GM10266 (cell line): Measurements from ENCODE around the gene TRPC4.

Source experiments
- DNase-seq: peaks from one replicate; pipeline ENCODE4 v3.0.0; 2012; ENCODE audit errors: extremely low spot score
- TF ChIP-seq, protein P1 (sequence below): IDR thresholded peaks from 2 replicates; pipeline ENCODE4 v1.5.1; 2012; ENCODE audit warnings: mild to moderate bottlenecking, low read depth; ENCODE audit not compliant: control insufficient read depth, insufficient read depth; ENCODE audit errors: missing control alignments

Gene TRPC4

GRCh38 chr13:37736045-37736444 is 133.5 kb downstream of the TRPC4 start:
- TF ChIP-seq, protein P1, sequence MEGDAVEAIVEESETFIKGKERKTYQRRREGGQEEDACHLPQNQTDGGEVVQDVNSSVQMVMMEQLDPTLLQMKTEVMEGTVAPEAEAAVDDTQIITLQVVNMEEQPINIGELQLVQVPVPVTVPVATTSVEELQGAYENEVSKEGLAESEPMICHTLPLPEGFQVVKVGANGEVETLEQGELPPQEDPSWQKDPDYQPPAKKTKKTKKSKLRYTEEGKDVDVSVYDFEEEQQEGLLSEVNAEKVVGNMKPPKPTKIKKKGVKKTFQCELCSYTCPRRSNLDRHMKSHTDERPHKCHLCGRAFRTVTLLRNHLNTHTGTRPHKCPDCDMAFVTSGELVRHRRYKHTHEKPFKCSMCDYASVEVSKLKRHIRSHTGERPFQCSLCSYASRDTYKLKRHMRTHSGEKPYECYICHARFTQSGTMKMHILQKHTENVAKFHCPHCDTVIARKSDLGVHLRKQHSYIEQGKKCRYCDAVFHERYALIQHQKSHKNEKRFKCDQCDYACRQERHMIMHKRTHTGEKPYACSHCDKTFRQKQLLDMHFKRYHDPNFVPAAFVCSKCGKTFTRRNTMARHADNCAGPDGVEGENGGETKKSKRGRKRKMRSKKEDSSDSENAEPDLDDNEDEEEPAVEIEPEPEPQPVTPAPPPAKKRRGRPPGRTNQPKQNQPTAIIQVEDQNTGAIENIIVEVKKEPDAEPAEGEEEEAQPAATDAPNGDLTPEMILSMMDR: no peak
- no peak for DNase-seq

DNA sequence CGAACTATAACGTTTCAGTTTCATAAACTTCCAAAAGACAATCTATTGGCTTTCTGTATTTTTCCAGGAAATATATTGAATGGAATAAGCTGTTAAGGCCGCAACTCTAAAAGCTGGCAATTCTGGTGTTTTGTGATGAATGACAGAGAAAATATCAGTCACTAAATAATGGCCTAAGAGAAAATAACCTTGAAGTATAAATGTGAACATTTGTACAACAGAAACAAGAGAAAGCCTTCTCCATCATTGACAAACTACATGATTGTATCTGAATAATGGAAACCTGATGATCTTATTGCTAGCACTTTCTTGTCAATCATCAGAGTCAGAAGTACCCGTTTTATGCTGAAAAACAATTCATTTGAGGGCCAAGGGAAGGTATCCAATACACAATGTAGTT is 134.3 kb downstream of the TRPC4 start:
- DNase-seq: no peak
- TF ChIP-seq, protein P1: no peak

DNA sequence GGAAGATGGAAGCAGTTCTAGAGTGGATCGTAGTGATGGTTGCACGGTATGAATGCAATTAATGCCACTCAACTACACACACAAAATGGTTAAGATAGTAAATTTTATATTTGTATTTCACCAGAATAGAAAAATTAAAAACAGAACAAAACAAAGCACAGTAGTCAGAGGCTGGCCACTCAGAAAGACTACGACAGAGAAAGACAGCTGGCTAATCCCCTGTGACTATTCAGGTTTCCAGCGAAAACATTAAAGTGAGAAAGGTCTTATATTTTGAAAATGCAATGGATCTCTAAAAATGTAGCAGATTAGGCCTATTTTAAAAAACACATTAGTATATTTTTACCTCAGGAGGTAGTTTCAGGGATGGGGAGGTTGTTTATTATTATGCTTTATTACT is 139.7 kb downstream of the TRPC4 start:
- no peak for DNase-seq
- TF ChIP-seq, protein P1: no peak

- no peak for DNase-seq
- TF ChIP-seq, protein P1: no peak
Measured at GRCh38 chr13:37716420-37717195, 153.0 kb downstream of the TRPC4 start.

GRCh38 chr13:37715606-37716015 is 154.0 kb downstream of the TRPC4 start:
- TF ChIP-seq, protein P1: no peak
- DNase-seq: no peak

DNA sequence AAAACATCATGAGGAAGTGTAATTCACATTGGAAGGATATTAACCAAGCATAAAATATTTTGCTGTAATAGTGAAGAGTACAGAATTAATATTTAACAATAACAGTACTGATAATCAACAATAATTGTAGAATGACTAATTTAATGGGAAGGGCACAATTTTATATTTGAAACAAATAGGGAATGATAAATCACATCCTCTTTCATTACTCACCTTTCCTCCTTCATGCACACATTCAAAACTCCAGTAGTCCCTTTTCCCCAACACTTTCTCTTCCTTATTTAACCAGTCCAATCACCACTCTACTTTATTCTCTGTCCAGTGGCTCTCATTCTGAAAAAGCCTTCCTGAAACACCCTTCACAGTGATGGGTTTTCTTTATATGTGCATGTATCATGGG is 160.3 kb downstream of the TRPC4 start:
- DNase-seq: no peak
- TF ChIP-seq, protein P1: no peak

- TF ChIP-seq, protein P1: no peak
- DNase-seq: no peak
Measured at GRCh38 chr13:37707739-37708500, 161.7 kb downstream of the TRPC4 start.
